Spinal cord (tissue), 10 donors: ENCODE data around the gene BRAF. TPM values are rescaled to one million over a fixed set of nuclear protein-coding genes. Genes with fewer than 3 reads are reported as not detected.
"Not testable (repeated sequence)": the region's sequence is repeated elsewhere in the genome, so short reads cannot be mapped to it uniquely, and the experiment has no call there.

ENCODE experiments used
- DNase-seq, 6 donors: peaks; one replicate each; pipeline versions ENCODE4 v3.0.0 to v3.0.0-alpha.2; 2013 to 2015; ENCODE audit warnings: low spot score in 6 of 6, low read depth in 4 of 6
- H3K27ac ChIP-seq: one replicate; pipeline ENCODE4 v1.5.1; 2013; ENCODE audit warnings: low read depth, low read length, control low read depth
- H3K27me3 ChIP-seq: one replicate; pipeline ENCODE4 v1.6.1; 2013; ENCODE audit warnings: low read length; ENCODE audit not compliant: control insufficient read depth, insufficient read depth
- H3K36me3 ChIP-seq: one replicate; pipeline ENCODE4 v1.6.1; 2013; ENCODE audit warnings: low read length; ENCODE audit not compliant: control insufficient read depth, insufficient read depth
- H3K4me1 ChIP-seq: one replicate; pipeline ENCODE4 v1.6.1; 2013; ENCODE audit warnings: low read length; ENCODE audit not compliant: control insufficient read depth, insufficient read depth
- H3K4me3 ChIP-seq: one replicate; pipeline ENCODE4 v1.5.1; 2013; ENCODE audit warnings: low read depth, low read length, control low read depth
- H3K9me3 ChIP-seq: one replicate; pipeline ENCODE4 v1.6.1; 2013; ENCODE audit warnings: low read length; ENCODE audit not compliant: control insufficient read depth, insufficient read depth
- WGBS: methylation state at CpG from one replicate; pipeline ENCODE4 v1.1.5; 2013; ENCODE audit warnings: missing lambda C conversion rate; ENCODE audit not compliant: insufficient coverage; 5-methylcytosine and 5-hydroxymethylcytosine counted together
- polyA plus RNA-seq, 2 donors: library from polyadenylated mRNA; unstranded; fragments of 120-200 nt; gene quantifications; one replicate each; pipeline ENCODE4 v1.2.1, GENCODE V29; 2013; ENCODE audit not compliant: insufficient read length in 2 of 2
- total RNA-seq, 2 donors: library from RNA; depleted of rRNA in 1 of 2; stranded (reverse); fragments of 120-200 nt in 1 of 2; fragments of >200 nt in 1 of 2; gene quantifications; one replicate each; pipeline versions ENCODE4 v1.2.3 to v1.2.4, GENCODE V29; 2013 to 2014
- donor health status: healthy.

Gene BRAF
- total and polyA plus RNA-seq, 4 donors = 21.7 to 71.4 (median 31.1) TPM

- DNase-seq = no peak
- H3K27ac ChIP-seq = no peak overlapping the region
- no peaks in the 10 kb centered on the region for H3K27me3 ChIP-seq
- H3K4me3 ChIP-seq = no peak overlapping the region
- no peaks in the 10 kb centered on the region for H3K4me1 ChIP-seq
- H3K36me3 ChIP-seq = no peaks in the 10 kb centered on the region
- H3K9me3 ChIP-seq = no peaks in the 10 kb centered on the region
- no CpG with 5 or more reads among the region's 1 CpG for WGBS
These were observed 38.9 kb downstream of the BRAF start for GRCh38 chr7:140885735-140886334.

GRCh38 chr7:140883378-140883777 is 41.4 kb downstream of the BRAF start:
- H3K27ac ChIP-seq = no peak overlapping the region
- H3K4me1 ChIP-seq = no peaks in the 10 kb centered on the region
- H3K36me3 ChIP-seq = no peaks in the 10 kb centered on the region
- DNase-seq = no peak
- no peaks in the 10 kb centered on the region for H3K9me3 ChIP-seq
- H3K4me3 ChIP-seq = no peak overlapping the region
- no peaks in the 10 kb centered on the region for H3K27me3 ChIP-seq
- no CpG with 5 or more reads among the region's 1 CpG for WGBS

GRCh38 chr7:140882834-140883233 is 41.9 kb downstream of the BRAF start:
- H3K4me1 ChIP-seq, H3K27me3 ChIP-seq, H3K27ac ChIP-seq, DNase-seq, H3K4me3 ChIP-seq, H3K9me3 ChIP-seq, H3K36me3 ChIP-seq: not testable (repeated sequence)
- no CpG with 5 or more reads among the region's 2 CpGs for WGBS

GRCh38 chr7:140881507-140882228 is 43.1 kb downstream of the BRAF start:
- H3K27me3 ChIP-seq = no peaks in the 10 kb centered on the region
- H3K9me3 ChIP-seq = no peaks in the 10 kb centered on the region
- H3K4me3 ChIP-seq = no peak overlapping the region
- no peak overlapping the region for H3K27ac ChIP-seq
- H3K4me1 ChIP-seq = no peaks in the 10 kb centered on the region
- DNase-seq = no peak
- no peaks in the 10 kb centered on the region for H3K36me3 ChIP-seq
- WGBS = 75% methylated on average over 1 of the region's 3 CpGs

GRCh38 chr7:140877249-140877524 is 47.5 kb downstream of the BRAF start:
- WGBS = no CpG with 5 or more reads among the region's 1 CpG

GRCh38 chr7:140876519-140877248 is 48.0 kb downstream of the BRAF start:
- Histone ChIP-seq H3K36me3 (no peaks in the 10 kb centered on the region), H3K4me1 (no peaks in the 10 kb centered on the region), H3K27ac (no peak overlapping the region), H3K27me3 (no peaks in the 10 kb centered on the region), H3K4me3 (no peak overlapping the region), H3K9me3 (no peaks in the 10 kb centered on the region)
- no CpG with 5 or more reads among the region's 2 CpGs for WGBS
- no peak for DNase-seq

More at GRCh38 chr7:140877249-140877524, 47.5 kb downstream of the BRAF start:
- Histone ChIP-seq H3K9me3 (no peaks in the 10 kb centered on the region), H3K27ac (no peak overlapping the region), H3K36me3 (no peaks in the 10 kb centered on the region), H3K4me1 (no peaks in the 10 kb centered on the region), H3K4me3 (no peak overlapping the region), H3K27me3 (no peaks in the 10 kb centered on the region)
- no peak for DNase-seq

- no peak overlapping the region for H3K27ac ChIP-seq
- no peaks in the 10 kb centered on the region for H3K27me3 ChIP-seq
- H3K4me3 ChIP-seq = no peak overlapping the region
- no peaks in the 10 kb centered on the region for H3K9me3 ChIP-seq
- H3K4me1 ChIP-seq = no peaks in the 10 kb centered on the region
- DNase-seq = peak in 1 of 6 donors; percentile 3
- WGBS = 68% methylated on average over 3 of the region's 4 CpGs
- no peaks in the 10 kb centered on the region for H3K36me3 ChIP-seq
These were observed 51.3 kb downstream of the BRAF start for GRCh38 chr7:140873434-140873833.

GRCh38 chr7:140870003-140870402 is 54.7 kb downstream of the BRAF start:
- Histone ChIP-seq H3K36me3 (no peaks in the 10 kb centered on the region), H3K4me3 (no peak overlapping the region), H3K27ac (no peak overlapping the region), H3K4me1 (no peaks in the 10 kb centered on the region), H3K27me3 (no peaks in the 10 kb centered on the region), H3K9me3 (no peaks in the 10 kb centered on the region)
- no CpG with 5 or more reads among the region's 1 CpG for WGBS
- DNase-seq = no peak

GRCh38 chr7:140869430-140869829 is 55.3 kb downstream of the BRAF start:
- WGBS = 95% methylated on average over 7 of the region's 8 CpGs
- no peak overlapping the region for H3K27ac ChIP-seq
- H3K27me3 ChIP-seq = no peaks in the 10 kb centered on the region
- H3K9me3 ChIP-seq = no peaks in the 10 kb centered on the region
- no peaks in the 10 kb centered on the region for H3K36me3 ChIP-seq
- H3K4me1 ChIP-seq = no peaks in the 10 kb centered on the region
- DNase-seq = no peak
- H3K4me3 ChIP-seq = no peak overlapping the region
